HG03060 (cell line): ENCODE data around the gene KLHL3.

Experiments
- ATAC-seq: cut with Tn5 transposase; IDR thresholded peaks from one replicate; pipeline ENCODE4 v1.9.1; 2021; ENCODE audit warnings: low read depth, moderate number of reproducible peaks; ENCODE audit not compliant: unreplicated experiment

The KLHL3 gene

GRCh38 chr5:137595396-137596079 lies 140.4 kb downstream of the KLHL3 start:
- ATAC-seq: no peak

- no peak for ATAC-seq
These were observed 141.2 kb downstream of the KLHL3 start for GRCh38 chr5:137594717-137595116.

GRCh38 chr5:137592317-137592716 lies 143.6 kb downstream of the KLHL3 start:
- ATAC-seq: no peak

- ATAC-seq: no peak
These were observed 146.7 kb downstream of the KLHL3 start for GRCh38 chr5:137589185-137589584.

- no peak for ATAC-seq
These were observed 148.0 kb downstream of the KLHL3 start for GRCh38 chr5:137587919-137588318.

GRCh38 chr5:137584262-137584661 lies 151.6 kb downstream of the KLHL3 start:
- ATAC-seq: no peak

GRCh38 chr5:137583129-137583528 lies 152.8 kb downstream of the KLHL3 start:
- no peak for ATAC-seq

- no peak for ATAC-seq
These were observed 153.7 kb downstream of the KLHL3 start for GRCh38 chr5:137582218-137582617.

GRCh38 chr5:137581776-137582175 lies 154.1 kb downstream of the KLHL3 start:
- ATAC-seq: no peak

GRCh38 chr5:137580030-137580429 lies 155.9 kb downstream of the KLHL3 start:
- no peak for ATAC-seq

GRCh38 chr5:137575847-137576246 lies 160.0 kb downstream of the KLHL3 start:
- ATAC-seq: no peak

- no peak for ATAC-seq
These were observed 160.7 kb downstream of the KLHL3 start for GRCh38 chr5:137575211-137575610.

GRCh38 chr5:137573376-137573775 lies 162.5 kb downstream of the KLHL3 start:
- ATAC-seq: no peak

GRCh38 chr5:137572042-137572695 lies 163.7 kb downstream of the KLHL3 start:
- no peak for ATAC-seq

GRCh38 chr5:137570070-137570469 lies 165.8 kb downstream of the KLHL3 start:
- ATAC-seq: no peak
